GM19328 (cell line): ENCODE measurements around the gene TAAR9.

Experiments
- ATAC-seq: cut with Tn5 transposase; IDR thresholded peaks from one replicate; pipeline ENCODE4 v1.9.1; 2021; ENCODE audit warnings: mild to moderate bottlenecking, moderate library complexity; ENCODE audit not compliant: unreplicated experiment

Gene TAAR9

DNA sequence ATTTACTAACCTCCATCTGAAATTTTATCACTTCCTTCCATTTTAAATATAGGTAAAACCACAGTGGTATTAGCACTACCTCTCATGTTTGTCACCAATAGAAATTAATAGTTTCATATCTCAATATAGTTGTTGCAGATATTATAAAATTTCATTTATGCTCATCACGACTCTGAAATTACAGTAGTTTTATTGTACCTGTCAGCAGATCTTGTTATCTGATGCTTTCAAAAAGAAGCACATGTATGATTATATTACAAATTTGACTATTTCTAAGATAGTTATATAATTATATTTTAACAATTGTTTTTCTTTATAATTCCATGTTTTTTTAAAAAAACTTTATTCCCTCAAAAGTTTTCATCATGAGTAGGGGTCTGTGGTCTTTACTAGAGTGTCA lies 46.6 kb downstream of the TAAR9 start:
- ATAC-seq, result no peak

DNA sequence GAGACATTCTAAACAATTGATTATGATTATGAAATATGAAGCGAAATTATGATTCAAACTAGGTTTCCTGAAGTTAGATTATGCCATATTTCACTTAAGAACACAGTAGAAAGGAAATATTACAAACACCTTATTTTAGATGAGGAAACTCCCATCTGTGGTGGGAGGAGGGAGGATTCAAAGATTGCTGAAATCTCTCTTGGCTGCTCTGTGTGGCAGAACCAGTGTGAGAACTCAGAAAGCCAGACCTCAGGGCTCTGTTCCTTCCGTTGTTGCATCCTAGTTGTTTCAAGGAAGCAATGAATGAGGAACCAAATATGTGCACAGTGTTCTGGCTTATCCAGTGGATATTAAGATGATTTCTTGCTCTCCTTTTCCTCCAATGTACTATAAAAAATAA lies 49.3 kb downstream of the TAAR9 start:
- ATAC-seq, result no peak
